GM23338 (cell line): ENCODE measurements around the gene RHBDD2.

ENCODE experiments used
- CREB1 ChIP-seq: fragments of 250-450 bp; sonication (Bioruptor Pico); IDR thresholded peaks from 2 replicates; pipeline ENCODE4 v1.5.0; 2020; ENCODE audit warnings: low read depth, mild to moderate bottlenecking, moderate library complexity
- CTCF ChIP-seq, 2 experiments: fragments of 200-600 bp in 1 of 2; sonication (generic) in 1 of 2; conservative IDR thresholded peaks; 2 replicates each; pipeline versions ENCODE4 v1.5.1 to v1.6.1; 2016 to 2017; ENCODE audit warnings: antibody characterized with exemption in 2 of 2, low read depth in 2 of 2, mild to moderate bottlenecking in 2 of 2, moderate library complexity in 1 of 2
- ETS1 ChIP-seq: IDR thresholded peaks from 2 replicates; pipeline ENCODE4 v1.6.1; 2016; ENCODE audit warnings: antibody characterized with exemption
- EZH2 ChIP-seq: fragments of 200-600 bp; sonication (generic); IDR thresholded peaks from one replicate; pipeline ENCODE4 v1.8.0; 2017; ENCODE audit warnings: antibody characterized with exemption, mild to moderate bottlenecking, low read depth; ENCODE audit not compliant: unreplicated experiment
- EZH2phosphoT487 ChIP-seq: fragments of 200-600 bp; sonication (generic); IDR thresholded peaks from one replicate; pipeline ENCODE4 v1.8.1; 2018; ENCODE audit warnings: antibody characterized with exemption; ENCODE audit not compliant: unreplicated experiment
- JUNB ChIP-seq: IDR thresholded peaks from one replicate; pipeline ENCODE4 v1.6.1; 2016; ENCODE audit warnings: antibody characterized with exemption; ENCODE audit not compliant: unreplicated experiment
- POLR2AphosphoS5 ChIP-seq: IDR thresholded peaks from 2 replicates; pipeline ENCODE4 v1.6.1; 2016; ENCODE audit warnings: antibody characterized with exemption, low read depth
- REST ChIP-seq: IDR thresholded peaks from one replicate; pipeline ENCODE4 v1.6.1; 2018; ENCODE audit warnings: antibody characterized with exemption; ENCODE audit not compliant: unreplicated experiment
- STAT1 ChIP-seq: IDR thresholded peaks from one replicate; pipeline ENCODE4 v1.6.1; 2016; ENCODE audit warnings: antibody characterized with exemption; ENCODE audit not compliant: unreplicated experiment
- ZNF114 ChIP-seq: fragments of 250-450 bp; sonication (Bioruptor Pico); IDR thresholded peaks from 2 replicates; pipeline ENCODE4 v1.5.0; 2020; ENCODE audit warnings: mild to moderate bottlenecking, moderate library complexity
- ZNF331 ChIP-seq: fragments of 250-450 bp; sonication (Bioruptor Pico); IDR thresholded peaks from 2 replicates; pipeline ENCODE4 v1.5.0; 2020; ENCODE audit warnings: low read depth, mild to moderate bottlenecking, moderate library complexity
- TF ChIP-seq, protein P1 (sequence below): fragments of 250-450 bp; sonication (Bioruptor Pico); IDR thresholded peaks from 2 replicates; pipeline ENCODE4 v1.5.0; 2020; ENCODE audit warnings: mild to moderate bottlenecking, moderate library complexity

DNA sequence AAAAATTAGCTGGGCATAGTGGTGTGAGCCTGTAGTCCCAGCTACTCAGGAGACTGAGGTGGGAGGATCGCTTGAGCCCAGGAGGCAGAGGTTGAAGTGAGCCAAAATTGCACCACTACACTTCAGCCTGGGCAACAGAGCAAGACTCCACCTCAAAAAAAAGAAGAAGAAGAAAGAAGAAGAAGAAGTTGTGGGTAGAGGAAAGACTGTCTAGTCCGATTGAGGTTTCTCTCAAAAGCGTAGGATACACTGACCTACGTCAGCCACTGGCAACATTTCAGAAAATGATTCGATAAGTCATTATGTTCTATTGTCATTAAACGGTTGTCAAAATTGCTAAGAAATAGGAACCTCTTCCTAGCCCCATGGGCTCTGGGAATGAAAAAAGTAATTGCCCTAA lies 22.3 kb upstream of the RHBDD2 start:
- TF ChIP-seq EZH2 (no peak), REST (no peak), CREB1 (CRISPR knock-in tag) (no peak), POLR2AphosphoS5 (no peak), CTCF (conservative IDR thresholded peaks at IDR 0.05; ENCODE audit: low read depth in 2 of 2) (no peak), ZNF331 (CRISPR knock-in tag) (no peak), EZH2phosphoT487 (no peak), JUNB (no peak), ETS1 (no peak), STAT1 (no peak), ZNF114 (CRISPR knock-in tag) (no peak)
- TF ChIP-seq, protein P1, sequence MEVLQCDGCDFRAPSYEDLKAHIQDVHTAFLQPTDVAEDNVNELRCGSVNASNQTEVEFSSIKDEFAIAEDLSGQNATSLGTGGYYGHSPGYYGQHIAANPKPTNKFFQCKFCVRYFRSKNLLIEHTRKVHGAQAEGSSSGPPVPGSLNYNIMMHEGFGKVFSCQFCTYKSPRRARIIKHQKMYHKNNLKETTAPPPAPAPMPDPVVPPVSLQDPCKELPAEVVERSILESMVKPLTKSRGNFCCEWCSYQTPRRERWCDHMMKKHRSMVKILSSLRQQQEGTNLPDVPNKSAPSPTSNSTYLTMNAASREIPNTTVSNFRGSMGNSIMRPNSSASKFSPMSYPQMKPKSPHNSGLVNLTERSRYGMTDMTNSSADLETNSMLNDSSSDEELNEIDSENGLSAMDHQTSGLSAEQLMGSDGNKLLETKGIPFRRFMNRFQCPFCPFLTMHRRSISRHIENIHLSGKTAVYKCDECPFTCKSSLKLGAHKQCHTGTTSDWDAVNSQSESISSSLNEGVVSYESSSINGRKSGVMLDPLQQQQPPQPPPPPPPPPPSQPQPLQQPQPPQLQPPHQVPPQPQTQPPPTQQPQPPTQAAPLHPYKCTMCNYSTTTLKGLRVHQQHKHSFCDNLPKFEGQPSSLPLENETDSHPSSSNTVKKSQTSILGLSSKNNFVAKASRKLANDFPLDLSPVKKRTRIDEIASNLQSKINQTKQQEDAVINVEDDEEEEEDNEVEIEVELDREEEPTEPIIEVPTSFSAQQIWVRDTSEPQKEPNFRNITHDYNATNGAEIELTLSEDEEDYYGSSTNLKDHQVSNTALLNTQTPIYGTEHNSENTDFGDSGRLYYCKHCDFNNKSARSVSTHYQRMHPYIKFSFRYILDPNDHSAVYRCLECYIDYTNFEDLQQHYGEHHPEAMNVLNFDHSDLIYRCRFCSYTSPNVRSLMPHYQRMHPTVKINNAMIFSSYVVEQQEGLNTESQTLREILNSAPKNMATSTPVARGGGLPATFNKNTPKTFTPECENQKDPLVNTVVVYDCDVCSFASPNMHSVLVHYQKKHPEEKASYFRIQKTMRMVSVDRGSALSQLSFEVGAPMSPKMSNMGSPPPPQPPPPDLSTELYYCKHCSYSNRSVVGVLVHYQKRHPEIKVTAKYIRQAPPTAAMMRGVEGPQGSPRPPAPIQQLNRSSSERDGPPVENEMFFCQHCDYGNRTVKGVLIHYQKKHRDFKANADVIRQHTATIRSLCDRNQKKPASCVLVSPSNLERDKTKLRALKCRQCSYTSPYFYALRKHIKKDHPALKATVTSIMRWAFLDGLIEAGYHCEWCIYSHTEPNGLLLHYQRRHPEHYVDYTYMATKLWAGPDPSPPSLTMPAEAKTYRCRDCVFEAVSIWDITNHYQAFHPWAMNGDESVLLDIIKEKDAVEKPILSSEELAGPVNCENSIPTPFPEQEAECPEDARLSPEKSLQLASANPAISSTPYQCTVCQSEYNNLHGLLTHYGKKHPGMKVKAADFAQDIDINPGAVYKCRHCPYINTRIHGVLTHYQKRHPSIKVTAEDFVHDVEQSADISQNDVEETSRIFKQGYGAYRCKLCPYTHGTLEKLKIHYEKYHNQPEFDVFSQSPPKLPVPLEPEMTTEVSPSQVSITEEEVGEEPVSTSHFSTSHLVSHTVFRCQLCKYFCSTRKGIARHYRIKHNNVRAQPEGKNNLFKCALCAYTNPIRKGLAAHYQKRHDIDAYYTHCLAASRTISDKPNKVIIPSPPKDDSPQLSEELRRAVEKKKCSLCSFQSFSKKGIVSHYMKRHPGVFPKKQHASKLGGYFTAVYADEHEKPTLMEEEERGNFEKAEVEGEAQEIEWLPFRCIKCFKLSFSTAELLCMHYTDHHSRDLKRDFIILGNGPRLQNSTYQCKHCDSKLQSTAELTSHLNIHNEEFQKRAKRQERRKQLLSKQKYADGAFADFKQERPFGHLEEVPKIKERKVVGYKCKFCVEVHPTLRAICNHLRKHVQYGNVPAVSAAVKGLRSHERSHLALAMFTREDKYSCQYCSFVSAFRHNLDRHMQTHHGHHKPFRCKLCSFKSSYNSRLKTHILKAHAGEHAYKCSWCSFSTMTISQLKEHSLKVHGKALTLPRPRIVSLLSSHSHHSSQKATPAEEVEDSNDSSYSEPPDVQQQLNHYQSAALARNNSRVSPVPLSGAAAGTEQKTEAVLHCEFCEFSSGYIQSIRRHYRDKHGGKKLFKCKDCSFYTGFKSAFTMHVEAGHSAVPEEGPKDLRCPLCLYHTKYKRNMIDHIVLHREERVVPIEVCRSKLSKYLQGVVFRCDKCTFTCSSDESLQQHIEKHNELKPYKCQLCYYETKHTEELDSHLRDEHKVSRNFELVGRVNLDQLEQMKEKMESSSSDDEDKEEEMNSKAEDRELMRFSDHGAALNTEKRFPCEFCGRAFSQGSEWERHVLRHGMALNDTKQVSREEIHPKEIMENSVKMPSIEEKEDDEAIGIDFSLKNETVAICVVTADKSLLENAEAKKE (CRISPR knock-in tag) = no peak
